Keratinocyte (primary cell): ENCODE measurements around the gene PIGU. TPM values are rescaled to one million over a fixed set of nuclear protein-coding genes. Genes with fewer than 3 reads are reported as not detected.

Experiments
- DNase-seq: peaks from one replicate; pipeline ENCODE4 v3.0.0-alpha.2; 2011; ENCODE audit warnings: low read depth, missing footprints, low spot score
- FAIRE-seq: peaks from 2 replicates; lab custom pipeline; 2011; peaks lifted over from hg19 to GRCh38; lab: Jason Lieb, UNC
- H2AFZ ChIP-seq: 2 replicates; pipeline ENCODE4 v1.6.0; 2012; ENCODE audit warnings: low read length, control low read depth, inconsistent platforms; ENCODE audit not compliant: control insufficient read depth
- H3K27ac ChIP-seq: 2 replicates; pipeline ENCODE4 v1.5.1; 2011; ENCODE audit warnings: low read length; ENCODE audit not compliant: control insufficient read depth, insufficient read depth
- H3K27me3 ChIP-seq: 3 replicates; pipeline ENCODE4 v1.6.0; 2011; ENCODE audit warnings: low read length; ENCODE audit not compliant: control insufficient read depth, insufficient read depth; ENCODE audit errors: extremely low read depth
- H3K36me3 ChIP-seq, 2 experiments: 2 replicates in 1 of 2; 3 replicates in 1 of 2; pipeline ENCODE4 v1.5.1; 2011; ENCODE audit warnings: low read length in 2 of 2, mild to moderate bottlenecking in 1 of 2; ENCODE audit not compliant: control insufficient read depth in 2 of 2, insufficient read depth in 2 of 2; ENCODE audit errors: extremely low read depth in 1 of 2
- H3K4me1 ChIP-seq: 3 replicates; pipeline ENCODE4 v1.5.1; 2011; ENCODE audit warnings: low read length; ENCODE audit not compliant: control insufficient read depth, insufficient read depth; ENCODE audit errors: extremely low read depth
- H3K4me2 ChIP-seq: 3 replicates; pipeline ENCODE4 v1.6.0; 2011; ENCODE audit warnings: low read depth, low read length; ENCODE audit not compliant: control insufficient read depth, insufficient read depth; ENCODE audit errors: extremely low read depth
- H3K4me3 ChIP-seq, 3 experiments: fragments of 200-600 bp in 1 of 3; sonication (generic) in 1 of 3; 2 replicates in 2 of 3; 3 replicates in 1 of 3; pipeline ENCODE4 v1.5.1; 2011 to 2016; ENCODE audit warnings: low read length in 3 of 3, mild to moderate bottlenecking in 3 of 3, control low read depth in 2 of 3, inconsistent platforms in 1 of 3, low read depth in 1 of 3, mixed read lengths in 1 of 3, mixed run types in 1 of 3, moderate library complexity in 1 of 3; ENCODE audit not compliant: control insufficient read depth in 2 of 3, insufficient read depth in 2 of 3; ENCODE audit errors: extremely low read depth in 1 of 3
- H3K79me2 ChIP-seq: 2 replicates; pipeline ENCODE4 v1.6.0; 2012; ENCODE audit warnings: low read length; ENCODE audit not compliant: control insufficient read depth, insufficient read depth
- H3K9ac ChIP-seq: 3 replicates; pipeline ENCODE4 v1.6.0; 2011; ENCODE audit warnings: low read length; ENCODE audit not compliant: control insufficient read depth, insufficient read depth; ENCODE audit errors: extremely low read depth
- H3K9me1 ChIP-seq: 3 replicates; pipeline ENCODE4 v1.6.0; 2011; ENCODE audit warnings: low read length; ENCODE audit not compliant: control insufficient read depth, insufficient read depth; ENCODE audit errors: extremely low read depth
- H3K9me3 ChIP-seq: 2 replicates; pipeline ENCODE4 v1.5.1; 2012; ENCODE audit warnings: low read depth, low read length; ENCODE audit not compliant: control insufficient read depth
- H4K20me1 ChIP-seq: 3 replicates; pipeline ENCODE4 v1.6.0; 2011; ENCODE audit warnings: low read length; ENCODE audit not compliant: control insufficient read depth, insufficient read depth; ENCODE audit errors: extremely low read depth
- EZH2 ChIP-seq: IDR thresholded peaks from one replicate; pipeline ENCODE4 v1.6.1; 2012; ENCODE audit warnings: inconsistent platforms, mild to moderate bottlenecking, low read length, moderate library complexity
- dilution Hi-C: fragments of 300-500 bp; cut with MboI; formaldehyde crosslinking; loops from one replicate; pipeline ENCODE4 v1.7.0; 2020; ENCODE audit warnings: low sequenced_read_pairs; ENCODE audit not compliant: extremely low pct_ligation_motif_present
- polyA plus RNA-seq, 5 experiments: library from polyadenylated mRNA; depleted of rRNA in 3 of 5; stranded (reverse) in 3 of 5; stranded (forward) in 1 of 5; unstranded in 1 of 5; fragments of >200 nt; gene quantifications; 1 replicate in 1 of 5; 2 replicates in 3 of 5; 3 replicates in 1 of 5; pipeline versions ENCODE4 v1.2.1 to v1.2.3, GENCODE V29; 2011 to 2012; ENCODE audit warnings: missing spikeins in 2 of 5, low read depth in 1 of 5, low replicate concordance in 1 of 5
- TF ChIP-seq, protein P1 (sequence below), 3 experiments: IDR thresholded peaks in 1 of 3; conservative IDR thresholded peaks in 1 of 3; optimal IDR thresholded peaks in 1 of 3; 2 replicates in 2 of 3; 3 replicates in 1 of 3; pipeline versions ENCODE3 to v1.5.1; 2011; ENCODE audit warnings: low read length in 3 of 3, mild to moderate bottlenecking in 3 of 3, moderate library complexity in 2 of 3, control low read depth in 1 of 3, inconsistent platforms in 1 of 3; ENCODE audit not compliant: insufficient read depth in 2 of 3; ENCODE audit errors: extremely low read depth in 1 of 3

The PIGU gene
- polyA plus RNA-seq, 1 donor (not counting 4 experiments of a cell fraction or from before 2014, with no cell fraction given): 48.0 TPM

DNA sequence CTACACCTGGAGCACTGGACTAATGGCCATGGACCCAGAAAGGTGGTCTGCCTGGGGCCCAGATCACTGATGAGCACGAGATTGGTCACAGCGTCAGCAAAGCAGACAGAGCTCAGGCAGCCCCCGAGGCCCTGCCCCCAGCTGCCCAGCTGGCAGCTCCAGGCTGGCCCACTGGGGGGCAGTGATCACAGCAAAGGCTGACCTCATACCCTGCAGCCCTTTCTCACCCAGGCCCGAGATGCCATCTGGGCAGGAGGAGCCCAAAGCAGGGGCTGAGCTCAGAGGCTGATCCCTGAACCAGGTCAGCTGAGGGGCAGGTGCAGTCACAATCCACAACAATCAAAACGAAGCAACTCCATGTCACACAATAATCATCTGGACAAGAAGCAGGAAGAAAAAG is 114.3 kb downstream of the PIGU start:
- no peak for DNase-seq
- Histone ChIP-seq H3K9me3 (no peaks in the 10 kb centered on the region), H3K9me1 (no peaks in the 10 kb centered on the region), H3K4me2 (no peak overlapping the region), H3K79me2 (no peaks in the 10 kb centered on the region), H3K27me3 (no peaks in the 10 kb centered on the region), H3K36me3 (peaks cover 3% of the 10 kb centered on the region in 2 experiments), H4K20me1 (no peaks in the 10 kb centered on the region), H3K9ac (no peak overlapping the region), H2AFZ (no peak overlapping the region), H3K4me3 (no peak overlapping the region), H3K27ac (no peak overlapping the region), H3K4me1 (peaks cover 6% of the 10 kb centered on the region)
- dilution Hi-C loops: no loop called here
- TF ChIP-seq, protein P1, sequence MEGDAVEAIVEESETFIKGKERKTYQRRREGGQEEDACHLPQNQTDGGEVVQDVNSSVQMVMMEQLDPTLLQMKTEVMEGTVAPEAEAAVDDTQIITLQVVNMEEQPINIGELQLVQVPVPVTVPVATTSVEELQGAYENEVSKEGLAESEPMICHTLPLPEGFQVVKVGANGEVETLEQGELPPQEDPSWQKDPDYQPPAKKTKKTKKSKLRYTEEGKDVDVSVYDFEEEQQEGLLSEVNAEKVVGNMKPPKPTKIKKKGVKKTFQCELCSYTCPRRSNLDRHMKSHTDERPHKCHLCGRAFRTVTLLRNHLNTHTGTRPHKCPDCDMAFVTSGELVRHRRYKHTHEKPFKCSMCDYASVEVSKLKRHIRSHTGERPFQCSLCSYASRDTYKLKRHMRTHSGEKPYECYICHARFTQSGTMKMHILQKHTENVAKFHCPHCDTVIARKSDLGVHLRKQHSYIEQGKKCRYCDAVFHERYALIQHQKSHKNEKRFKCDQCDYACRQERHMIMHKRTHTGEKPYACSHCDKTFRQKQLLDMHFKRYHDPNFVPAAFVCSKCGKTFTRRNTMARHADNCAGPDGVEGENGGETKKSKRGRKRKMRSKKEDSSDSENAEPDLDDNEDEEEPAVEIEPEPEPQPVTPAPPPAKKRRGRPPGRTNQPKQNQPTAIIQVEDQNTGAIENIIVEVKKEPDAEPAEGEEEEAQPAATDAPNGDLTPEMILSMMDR (optimal IDR thresholded peaks at IDR 0.05 in 1 of 3, IDR thresholded peaks at IDR 0.05 in 1 of 3, conservative IDR thresholded peaks at IDR 0.05 in 1 of 3; ENCODE audit: extremely low read depth in 1 of 3, insufficient read depth in 2 of 3, low read length in 3 of 3): peak; percentile 13 to 45 (median 37)
- TF ChIP-seq EZH2: no peak
- FAIRE-seq: no peak

DNA sequence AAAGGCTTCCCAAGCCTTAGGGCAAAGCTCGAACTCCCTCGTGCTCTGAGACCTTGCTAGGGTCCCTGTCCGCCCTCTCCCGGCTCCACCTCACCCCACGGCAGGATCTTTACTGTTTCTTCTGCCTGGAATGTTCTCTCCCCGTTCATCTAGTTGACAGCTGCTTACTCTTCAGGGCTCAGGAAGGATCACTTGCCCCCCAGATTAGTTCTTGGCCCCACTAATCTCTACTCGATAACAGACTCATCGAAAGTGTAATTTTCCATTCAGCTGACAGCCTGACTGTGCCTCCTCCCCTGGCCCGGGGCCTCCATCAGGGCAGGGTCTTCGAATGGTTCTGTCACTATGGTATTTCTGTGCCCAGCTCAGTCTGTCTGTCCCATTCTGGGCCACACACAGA is 115.2 kb downstream of the PIGU start:
- Histone ChIP-seq H3K9me3 (no peaks in the 10 kb centered on the region), H2AFZ (no peak overlapping the region), H3K4me1 (peaks cover 6% of the 10 kb centered on the region), H3K27ac (no peak overlapping the region), H3K9ac (no peak overlapping the region), H3K4me3 (no peak overlapping the region), H3K79me2 (no peaks in the 10 kb centered on the region), H3K9me1 (no peaks in the 10 kb centered on the region), H4K20me1 (no peaks in the 10 kb centered on the region), H3K27me3 (no peaks in the 10 kb centered on the region), H3K4me2 (no peak overlapping the region), H3K36me3 (no peaks in the 10 kb centered on the region)
- TF ChIP-seq EZH2: no peak
- TF ChIP-seq, protein P1 (optimal IDR thresholded peaks at IDR 0.05 in 1 of 3, IDR thresholded peaks at IDR 0.05 in 1 of 3, conservative IDR thresholded peaks at IDR 0.05 in 1 of 3; ENCODE audit: extremely low read depth in 1 of 3, insufficient read depth in 2 of 3, low read length in 3 of 3): no peak
- FAIRE-seq (no peak), DNase-seq (no peak)
- dilution Hi-C loops: no loop called here
